H1 (cell line): ENCODE measurements around the gene TPPP3. TPM values are rescaled to one million over a fixed set of nuclear protein-coding genes. Genes with fewer than 3 reads are reported as not detected.

Experiments
- RAD21 ChIP-seq, 2 experiments: IDR thresholded peaks in 1 of 2; conservative IDR thresholded peaks in 1 of 2; 2 replicates each; pipeline ENCODE4 v1.6.1; 2011; ENCODE audit warnings: low read depth in 2 of 2, low read length in 2 of 2, improper control_type of control experiment in 1 of 2, inconsistent platforms in 1 of 2, mild to moderate bottlenecking in 1 of 2, moderate library complexity in 1 of 2
- polyA plus RNA-seq, 7 experiments: library from polyadenylated mRNA; depleted of rRNA in 3 of 7; stranded (reverse) in 5 of 7; unstranded in 2 of 7; fragments of >200 nt in 5 of 7; fragments of 200-250 nt in 2 of 7; gene quantifications; 1 replicate in 5 of 7; 2 replicates in 1 of 7; 4 replicates in 1 of 7; pipeline versions ENCODE4 v1.2.1 to v1.2.3, GENCODE V29; 2011 to 2013; ENCODE audit warnings: missing spikeins in 2 of 7, mixed read lengths in 2 of 7
- total RNA-seq: library from RNA; stranded (reverse); fragmentation: NEBNext Ultra II Directional; extraction: Animal tissue kit (Norgen Biotek cat#: 25700); gene quantifications from 2 replicates; pipeline ENCODE4 v1.2.1, GENCODE V29; 2021

The TPPP3 gene
- total and polyA plus RNA-seq, 2 of the 8 experiments (the other 6 are each of a cell fraction or from before 2014, with no cell fraction given), result 0.77 to 1.0 TPM

GRCh38 chr16:67438098-67438791 lies 44.9 kb upstream of the TPPP3 start (continued):
- TF ChIP-seq RAD21 (IDR thresholded peaks at IDR 0.05 in 1 of 2, conservative IDR thresholded peaks at IDR 0.05 in 1 of 2; ENCODE audit: low read depth in 2 of 2, low read length in 2 of 2), result no peak
- TF ChIP-seq, all 59 proteins: peak for 0
